ENCODE data around the gene GSTT2B.
"Not testable (repeated sequence)": the region's sequence is repeated elsewhere in the genome, so short reads cannot be mapped to it uniquely, and the experiment has no call there.

Gene GSTT2B

DNA sequence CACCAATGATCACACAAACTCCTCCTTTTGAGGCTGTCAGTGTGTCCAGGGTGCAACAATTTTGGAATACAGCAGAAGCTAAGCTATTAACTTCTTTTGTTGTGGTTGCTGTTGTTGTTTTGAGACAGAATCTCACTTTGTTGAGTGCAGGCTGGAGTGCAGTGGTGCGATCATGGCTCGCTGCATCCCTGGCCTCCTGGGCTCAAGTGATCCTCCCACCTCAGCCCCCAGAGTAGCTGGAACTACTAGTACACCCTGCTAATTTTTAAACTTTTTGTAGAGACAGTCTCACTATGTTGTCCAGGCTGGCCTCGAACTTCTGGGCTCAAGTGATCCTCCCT, 22.0 kb downstream of the GSTT2B start:
- DNase-seq = no peak

DNA sequence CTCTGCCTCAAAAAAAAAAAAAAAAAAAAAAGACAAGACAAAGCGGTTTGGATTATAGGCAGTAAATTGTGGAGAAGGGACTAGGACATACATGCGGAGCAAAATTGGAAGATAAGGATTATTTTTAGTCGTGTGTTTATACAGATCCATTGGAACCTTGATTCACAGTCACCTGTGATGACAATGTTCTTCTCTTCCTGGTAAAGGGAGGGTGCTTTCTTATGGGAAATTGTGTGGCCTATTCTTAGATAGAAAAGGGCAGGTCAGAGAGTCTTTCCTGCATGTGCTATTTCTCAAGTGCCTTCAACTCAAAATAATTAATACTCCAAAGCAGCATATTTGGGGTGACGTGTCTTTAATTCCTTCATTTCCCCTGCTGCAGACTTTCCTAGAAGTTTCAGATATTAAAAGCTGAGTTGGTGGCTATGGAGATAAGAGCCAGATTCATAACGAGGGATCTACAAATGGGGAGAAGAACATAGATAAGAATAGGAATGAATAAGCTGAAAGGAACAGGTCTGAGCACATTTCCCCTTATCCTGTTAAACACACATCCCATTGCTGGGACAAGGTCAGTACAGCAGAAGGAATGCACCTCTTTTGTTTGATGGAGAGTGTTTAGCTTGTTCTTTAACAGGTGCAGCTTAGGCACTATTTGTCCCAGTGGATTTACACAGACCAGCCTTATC, 22.5 kb downstream of the GSTT2B start:
- DNase-seq = no peak

DNA sequence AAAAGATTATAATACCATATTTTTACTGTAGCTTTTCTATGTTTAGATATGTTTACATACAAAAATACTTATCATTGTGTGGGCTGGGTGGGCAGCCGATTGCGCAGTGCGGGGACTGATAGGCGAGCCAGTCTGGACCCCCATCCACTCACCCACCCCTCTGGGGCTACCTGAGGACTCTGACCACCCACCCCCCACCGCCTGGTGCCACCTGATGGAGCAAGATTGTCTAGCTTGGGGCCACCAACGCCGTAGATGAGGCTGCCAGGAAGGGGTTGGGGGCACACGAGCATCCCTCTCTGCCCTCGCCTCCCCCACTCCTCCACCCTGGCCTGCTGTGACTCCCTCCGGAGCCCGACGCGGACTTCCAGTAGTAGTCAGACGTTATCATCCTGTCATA, 34.4 kb downstream of the GSTT2B start:
- DNase-seq = no peak

DNA sequence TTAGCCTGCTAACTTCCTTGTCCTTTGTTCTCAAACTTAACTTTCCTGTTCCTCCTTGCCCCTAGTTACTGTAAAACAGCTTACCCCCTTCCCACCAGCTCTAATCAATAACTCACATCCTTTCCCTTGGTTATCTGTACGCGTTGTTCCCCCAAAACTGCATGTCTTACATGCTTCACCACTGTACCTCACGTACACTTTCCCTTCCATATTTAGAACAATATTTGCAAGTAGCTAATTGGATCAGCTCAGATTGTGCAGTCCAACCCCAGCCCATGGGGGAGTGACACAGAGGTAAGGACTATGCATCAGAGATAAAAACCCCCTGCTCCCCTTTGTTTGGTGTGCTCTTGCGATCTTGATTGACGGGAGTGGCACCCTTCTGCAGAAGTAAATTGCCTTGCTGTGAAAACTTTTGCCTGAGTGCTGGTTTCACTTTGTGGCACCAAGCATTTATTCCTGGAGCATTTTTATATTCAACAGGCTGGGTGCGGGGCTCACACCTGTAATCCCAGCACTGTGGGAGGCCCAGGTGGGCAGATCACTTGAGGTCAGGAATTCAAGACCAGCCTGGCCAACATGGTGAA, 35.9 kb downstream of the GSTT2B start:
- DNase-seq = no peak

DNA sequence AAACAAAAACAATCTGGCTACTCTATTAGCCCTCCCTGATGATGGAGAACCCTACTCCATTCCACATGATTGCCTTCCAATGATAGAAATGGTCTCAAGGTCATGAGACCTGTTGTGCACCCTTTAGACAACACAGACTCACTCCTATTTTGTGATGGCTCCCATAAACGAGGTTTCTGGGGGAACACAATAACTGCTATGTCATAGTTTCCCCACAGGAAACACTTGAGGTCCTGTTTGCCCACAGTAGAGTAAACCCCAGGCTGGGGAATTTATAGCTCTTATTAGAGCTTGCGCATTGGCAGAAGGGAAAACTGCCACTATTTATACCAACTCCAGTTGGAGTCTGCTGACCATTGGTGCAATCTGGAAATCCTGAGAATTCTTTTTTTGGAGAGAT, 38.1 kb downstream of the GSTT2B start:
- DNase-seq = no peak

DNA sequence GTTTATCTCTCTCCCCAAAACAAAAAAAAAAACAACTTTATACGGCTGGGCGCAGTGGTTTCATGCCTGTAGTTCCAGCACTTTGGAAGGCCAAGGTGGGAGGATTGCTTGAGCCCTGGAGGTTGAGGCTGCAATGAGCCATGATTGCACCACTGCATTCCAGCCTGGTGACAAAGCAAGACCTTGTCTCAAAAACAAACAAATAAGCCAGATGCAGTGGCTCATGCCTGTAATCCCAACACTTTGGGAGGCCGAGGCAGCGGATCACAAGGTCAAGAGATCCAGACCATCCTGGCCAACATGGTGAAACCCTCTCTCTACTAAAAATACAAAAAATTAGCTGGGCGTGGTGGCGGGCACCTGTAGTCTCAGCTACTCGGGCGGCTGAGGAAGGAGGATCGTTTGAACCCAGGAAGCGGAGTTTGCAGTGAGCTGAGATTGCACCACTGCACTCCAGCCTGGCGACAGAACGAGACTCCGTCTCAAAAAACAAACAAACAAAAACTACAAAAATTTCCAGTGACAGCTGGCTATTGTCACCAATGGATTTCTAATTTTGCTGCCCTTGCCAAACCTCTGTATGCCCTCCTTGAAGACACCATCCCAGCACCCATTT, 39.3 kb downstream of the GSTT2B start:
- DNase-seq = not testable (repeated sequence)

DNA sequence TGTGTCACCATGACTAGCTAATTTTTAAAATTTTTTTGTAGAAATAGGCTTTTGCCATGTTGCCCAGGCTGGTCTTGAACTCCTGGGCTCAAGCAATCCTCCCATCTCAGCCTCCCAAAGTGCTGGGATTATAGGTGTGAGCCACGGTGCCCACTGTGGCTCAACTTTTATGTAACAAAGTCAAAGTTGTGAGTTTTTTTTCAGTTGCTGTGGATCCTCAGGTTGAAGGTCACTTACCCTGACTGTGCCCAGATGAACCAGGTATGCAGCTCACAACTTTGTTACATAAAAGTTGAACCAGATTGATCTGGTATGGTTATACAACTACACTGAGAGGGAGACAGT, 40.8 kb downstream of the GSTT2B start:
- DNase-seq = not testable (repeated sequence)

DNA sequence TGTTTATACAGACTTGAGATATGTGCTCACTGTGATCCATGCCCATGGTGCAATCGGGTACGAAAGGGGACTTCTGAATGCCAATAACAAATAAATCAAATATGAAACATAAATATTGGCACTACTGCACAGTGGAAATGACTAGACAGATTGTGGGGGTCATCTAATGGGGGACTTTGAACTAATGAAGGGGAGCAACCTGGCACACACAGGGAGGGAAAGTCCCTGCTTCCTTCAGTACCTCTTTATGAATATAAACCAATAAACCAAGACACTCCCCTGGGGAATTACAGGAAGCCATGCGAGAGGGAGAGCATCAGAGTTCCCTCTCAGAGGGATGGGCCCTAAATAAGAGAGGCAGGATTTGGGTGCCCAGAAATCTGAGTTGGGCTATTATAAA, 45.7 kb downstream of the GSTT2B start:
- DNase-seq = no peak

DNA sequence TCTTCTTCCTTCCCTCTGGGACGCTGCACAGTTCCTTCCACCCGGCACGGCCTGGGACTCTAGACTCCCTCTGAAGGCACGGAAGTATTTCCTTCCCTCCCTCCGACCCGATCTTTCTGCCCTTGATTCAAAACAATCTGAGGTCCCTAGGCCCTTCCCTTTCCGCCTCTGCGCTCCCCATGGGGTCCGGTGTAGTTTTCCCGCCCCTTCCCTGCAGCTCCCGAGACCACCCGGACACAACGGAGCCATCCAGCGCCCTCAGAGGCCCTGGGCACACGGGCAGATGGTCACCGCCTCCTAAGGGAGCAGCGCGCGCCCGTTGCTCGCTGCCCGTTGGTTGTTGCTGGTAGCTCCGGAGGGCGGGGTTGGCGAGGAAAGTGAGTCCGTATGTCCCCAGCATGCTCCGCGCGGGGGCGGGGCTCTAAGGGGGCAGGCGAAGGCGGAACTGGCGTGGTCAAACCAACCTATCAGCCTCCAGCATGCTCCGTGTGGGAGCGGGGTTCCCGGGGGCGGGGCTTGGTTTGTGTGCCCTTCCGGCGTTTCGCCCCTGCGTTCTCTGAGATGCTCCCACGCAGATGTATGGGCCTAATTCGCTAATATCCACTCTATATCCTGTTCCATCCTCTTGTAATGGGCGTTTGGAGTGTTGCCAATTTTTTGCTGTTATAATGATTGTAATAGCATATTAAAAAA, 47.2 kb downstream of the GSTT2B start:
- DNase-seq = peak; percentile 99

DNA sequence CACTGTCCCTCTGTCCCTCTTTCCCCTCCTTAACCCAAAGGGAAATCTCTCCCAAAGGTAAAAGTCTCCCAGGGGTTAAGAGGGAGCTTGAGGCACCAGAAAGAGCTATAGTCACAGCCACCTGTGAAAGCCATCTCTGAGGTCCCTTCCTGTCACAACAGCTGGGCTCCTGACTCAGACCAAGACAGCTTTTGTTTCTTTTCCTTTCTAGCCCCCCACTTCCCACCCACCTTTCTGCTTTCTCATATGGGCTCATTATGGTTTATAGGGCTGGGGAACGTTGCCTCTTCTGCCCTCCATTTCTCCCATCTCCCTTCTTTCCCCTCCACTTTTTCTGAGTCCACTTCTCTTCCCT, 47.7 kb downstream of the GSTT2B start:
- no peak for DNase-seq

DNA sequence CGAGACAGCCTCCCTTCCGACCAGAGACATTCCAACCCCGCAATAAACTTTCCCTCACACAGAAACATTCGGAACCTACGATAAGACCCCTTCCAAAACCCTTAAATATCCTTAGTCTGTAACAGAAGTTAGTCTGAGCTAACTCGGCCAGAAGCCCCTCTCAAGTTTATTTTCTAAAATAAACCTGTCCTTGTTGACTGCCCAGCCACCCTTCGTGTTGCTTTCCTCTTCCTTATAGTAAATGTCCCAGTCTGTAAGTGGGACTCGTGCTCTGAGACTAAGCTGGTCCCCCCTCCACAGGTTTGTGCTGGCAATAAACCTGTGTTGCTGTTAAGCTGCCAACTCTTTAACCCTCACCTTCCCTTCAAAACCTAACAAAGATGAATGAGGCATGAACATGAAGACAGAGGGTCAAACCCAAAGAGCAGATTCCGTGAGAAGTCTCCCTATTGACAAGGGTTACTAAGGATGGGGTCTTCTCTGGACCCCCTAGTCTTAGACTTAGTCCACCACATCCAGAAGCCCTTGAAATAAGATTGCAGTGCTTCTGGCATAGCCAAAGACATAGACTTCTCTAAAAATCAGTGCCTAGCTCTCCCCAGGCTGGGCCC, 48.6 kb downstream of the GSTT2B start:
- DNase-seq = no peak

DNA sequence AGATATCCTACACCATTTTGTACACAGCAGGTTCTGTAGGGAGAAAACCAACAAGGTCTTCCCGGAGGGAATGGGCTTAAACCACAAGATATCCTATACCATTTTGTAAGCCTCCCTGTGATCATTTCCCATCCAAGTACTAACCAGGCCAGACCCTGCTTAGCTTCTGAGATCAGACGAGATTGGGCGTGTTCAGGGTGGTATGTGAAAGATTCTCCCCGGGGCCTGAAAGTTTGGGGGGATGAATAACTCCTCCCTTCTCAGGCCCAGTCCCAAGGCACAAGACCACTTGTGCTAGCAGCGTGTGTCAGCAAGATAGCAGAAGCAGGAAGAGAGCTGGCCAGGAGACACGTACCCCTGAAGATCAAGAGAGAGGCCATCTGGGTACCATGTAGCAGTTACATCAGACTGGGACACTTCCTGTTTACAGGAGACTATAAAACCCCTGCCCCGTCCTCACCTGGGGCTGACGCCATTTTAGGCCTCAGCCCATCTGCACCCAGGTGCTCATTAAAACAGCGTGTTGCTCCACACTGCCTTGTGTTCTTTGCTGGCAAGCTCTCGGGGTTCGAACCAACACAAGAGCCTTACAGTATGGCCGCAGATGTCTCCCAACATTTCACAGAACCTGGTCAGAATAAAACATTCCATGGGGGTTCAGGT, 49.5 kb downstream of the GSTT2B start:
- DNase-seq = no peak

DNA sequence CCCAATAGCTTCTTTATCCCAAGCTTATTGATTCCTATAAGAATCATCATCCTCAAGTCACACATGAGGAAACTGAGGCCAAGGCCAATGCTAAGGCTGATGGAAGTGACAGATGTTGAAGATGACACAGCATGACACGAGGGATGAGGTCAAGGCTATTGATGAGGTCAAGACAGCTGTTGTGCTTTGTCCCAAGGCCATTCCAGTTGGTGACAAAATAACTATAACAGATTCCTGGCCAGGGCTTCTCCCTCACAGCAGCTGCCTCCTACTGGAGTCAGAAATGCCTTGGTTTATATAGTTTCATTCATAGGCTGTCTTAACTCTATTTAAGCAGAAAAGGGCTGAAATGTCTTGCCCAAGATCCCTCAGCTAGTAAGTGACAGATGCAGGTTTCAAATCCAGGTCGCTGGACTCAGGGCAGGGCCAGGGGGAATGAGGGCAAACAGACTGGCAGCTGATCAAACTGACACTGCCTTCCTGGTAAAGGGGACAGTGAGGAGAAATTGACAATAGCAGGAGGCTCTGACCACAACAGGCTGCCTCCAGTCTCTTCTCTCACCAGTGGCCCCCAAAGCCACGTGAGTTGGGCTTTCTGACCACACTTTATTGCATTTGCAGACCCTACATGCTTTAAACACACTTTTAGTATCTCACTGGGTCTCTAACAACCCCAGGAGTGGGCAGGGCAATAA, 50.4 kb downstream of the GSTT2B start:
- no peak for DNase-seq

DNA sequence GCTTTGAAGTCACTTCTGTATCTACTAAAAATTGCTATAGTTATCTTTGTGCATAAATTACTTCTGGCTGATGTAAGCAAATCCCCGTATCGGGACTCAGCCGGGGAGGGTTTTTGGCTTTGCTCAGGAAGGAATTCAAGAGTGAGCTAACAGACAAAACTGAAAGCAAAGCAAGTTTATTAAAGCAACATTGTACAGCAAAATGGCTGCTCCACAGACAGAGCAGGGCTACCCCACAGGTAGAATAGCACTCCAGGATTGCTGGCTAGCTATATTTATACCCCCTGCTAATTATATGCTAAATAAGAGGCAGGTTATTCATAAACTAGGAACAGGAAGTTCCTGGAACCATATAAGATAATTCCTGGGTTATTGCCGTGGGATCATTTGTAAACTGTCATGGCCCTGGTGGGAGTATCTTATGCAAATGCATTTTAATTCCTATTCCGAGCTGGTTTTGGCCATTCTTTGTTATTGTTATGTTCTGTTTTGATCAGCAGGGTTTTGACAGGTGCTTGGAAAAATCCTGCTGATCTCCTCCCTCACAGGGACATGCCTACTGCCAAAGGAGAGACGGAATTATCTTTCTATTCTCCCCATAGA, 51.6 kb downstream of the GSTT2B start:
- DNase-seq = no peak

DNA sequence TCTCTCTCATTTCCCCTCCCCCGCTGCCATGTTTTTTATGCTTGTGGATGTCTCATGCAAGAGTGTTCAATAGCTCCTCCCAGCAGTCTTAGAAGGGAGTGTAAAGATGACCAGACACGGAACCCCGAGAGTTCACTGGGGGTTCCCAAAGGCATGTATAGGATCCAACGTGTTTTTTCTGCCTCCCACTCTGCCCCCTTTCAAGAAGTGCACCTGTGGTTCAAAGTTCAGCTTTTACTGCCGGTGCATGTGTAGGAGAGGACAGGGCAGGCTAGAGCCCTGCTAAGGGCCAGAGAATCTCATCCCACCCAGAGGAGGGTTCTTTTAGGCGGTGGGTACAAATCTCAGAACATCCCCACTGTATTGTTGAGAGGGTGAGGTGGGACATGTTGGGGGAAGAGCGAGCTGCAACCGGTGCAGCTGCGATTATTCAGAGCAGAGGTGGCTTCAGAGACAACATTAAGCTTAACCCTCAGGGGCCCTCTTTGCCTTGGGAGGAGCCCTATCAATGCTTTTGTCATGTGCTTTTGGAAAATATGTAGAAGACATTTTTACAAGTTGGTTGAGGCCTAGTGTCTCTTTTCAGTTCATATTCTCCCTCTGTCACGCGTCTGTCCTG, 52.3 kb downstream of the GSTT2B start:
- no peak for DNase-seq

DNA sequence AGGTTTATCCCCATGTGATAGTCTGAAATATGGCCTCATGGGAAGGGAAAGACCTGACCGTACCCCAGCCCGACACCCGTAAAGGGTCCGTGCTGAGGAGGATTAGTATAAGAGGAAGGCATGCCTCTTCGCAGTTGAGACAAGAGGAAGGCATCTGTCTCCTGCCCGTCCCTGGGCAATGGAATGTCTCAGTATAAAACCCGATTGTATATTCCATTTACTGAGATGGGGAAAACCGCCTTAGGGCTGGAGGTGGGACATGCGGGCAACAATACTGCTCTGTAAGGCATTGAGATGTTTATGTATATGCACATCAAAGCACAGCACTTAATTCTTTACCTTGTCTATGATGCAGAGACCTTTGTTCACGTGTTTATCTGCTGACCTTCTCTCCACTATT, 53.6 kb downstream of the GSTT2B start:
- DNase-seq = not testable (repeated sequence)

Measured in CD4-positive, alpha-beta T cell treated with Interleukin-15 for 1 hour (primary cell).